GM21447 (cell line): ENCODE measurements around the gene ANXA2R.
A peak's percentile ranks its signal among the peaks of the same experiment; 100 is the strongest.
"Not testable (repeated sequence)": the region's sequence is repeated elsewhere in the genome, so short reads cannot be mapped to it uniquely, and the experiment has no call there.

Experiments
- ATAC-seq: cut with Tn5 transposase; IDR thresholded peaks from one replicate; pipeline ENCODE4 v1.9.1; 2021; ENCODE audit not compliant: unreplicated experiment

Gene ANXA2R

GRCh38 chr5:43040287-43041098 lies at the start of gene ANXA2R:
TSS of gene ANXA2R (minus strand) at chr5:43040319. CDS start at chr5:43040046, 273 bp downstream.
- ATAC-seq = peak; percentile 35

GRCh38 chr5:43086118-43086908 lies 46.2 kb upstream of the ANXA2R start:
- ATAC-seq = not testable (repeated sequence)

- ATAC-seq = no peak
Measured at GRCh38 chr5:43085453-43085852, 45.3 kb upstream of the ANXA2R start.

- not testable (repeated sequence) for ATAC-seq
Measured at GRCh38 chr5:43084468-43084867, 44.3 kb upstream of the ANXA2R start.

- ATAC-seq = not testable (repeated sequence)
Measured at GRCh38 chr5:43081345-43081744, 41.2 kb upstream of the ANXA2R start.

- no peak for ATAC-seq
Measured at GRCh38 chr5:43078956-43079355, 38.8 kb upstream of the ANXA2R start.

- ATAC-seq = not testable (repeated sequence)
Measured at GRCh38 chr5:43077446-43078191, 37.5 kb upstream of the ANXA2R start.

GRCh38 chr5:43075319-43076293 lies 35.5 kb upstream of the ANXA2R start:
- ATAC-seq = no peak

- ATAC-seq = no peak
Measured at GRCh38 chr5:43074987-43075318, 34.8 kb upstream of the ANXA2R start.

- ATAC-seq = no peak
Measured at GRCh38 chr5:43073597-43074546, 33.8 kb upstream of the ANXA2R start.

- ATAC-seq = not testable (repeated sequence)
Measured at GRCh38 chr5:43069401-43069720, 29.2 kb upstream of the ANXA2R start.

GRCh38 chr5:43068037-43068436 lies 27.9 kb upstream of the ANXA2R start:
- ATAC-seq = no peak

GRCh38 chr5:43066799-43067741 lies 27.0 kb upstream of the ANXA2R start:
- ATAC-seq = peak; percentile 44

- peak; percentile 32 for ATAC-seq
Measured at GRCh38 chr5:43065948-43066798, 26.1 kb upstream of the ANXA2R start.

GRCh38 chr5:43065387-43065947 lies 25.3 kb upstream of the ANXA2R start:
- no peak for ATAC-seq

GRCh38 chr5:43063721-43064171 lies 23.6 kb upstream of the ANXA2R start:
- no peak for ATAC-seq
